COR-L47 (cell line): ENCODE results near the gene PIERCE2.
"Not testable (repeated sequence)": the region's sequence is repeated elsewhere in the genome, so short reads cannot be mapped to it uniquely, and the experiment has no call there.

Source experiments
- DNase-seq: peaks from one replicate; lab custom pipeline; 2025; lab: John Stamatoyannopoulos, UW

Gene PIERCE2

GRCh38 chr15:55434989-55435825, 26.9 kb downstream of the PIERCE2 start:
- peak; percentile 28 for DNase-seq

GRCh38 chr15:55443141-55443540, 34.8 kb downstream of the PIERCE2 start:
- not testable (repeated sequence) for DNase-seq

GRCh38 chr15:55445936-55446335, 37.6 kb downstream of the PIERCE2 start:
- not testable (repeated sequence) for DNase-seq

- DNase-seq = not testable (repeated sequence)
Measured at GRCh38 chr15:55446379-55447029, 38.2 kb downstream of the PIERCE2 start.

- DNase-seq = not testable (repeated sequence)
Measured at GRCh38 chr15:55447030-55447394, 38.7 kb downstream of the PIERCE2 start.

GRCh38 chr15:55457401-55458022, 49.2 kb downstream of the PIERCE2 start:
- DNase-seq = peak; percentile 10

- no peak for DNase-seq
Measured at GRCh38 chr15:55461447-55461846, 53.2 kb downstream of the PIERCE2 start.

GRCh38 chr15:55468321-55468720, 60.0 kb downstream of the PIERCE2 start:
- no peak for DNase-seq
